ENCODE results near the gene TIMM10B. TPM values are rescaled to one million over a fixed set of nuclear protein-coding genes. Genes with fewer than 3 reads are reported as not detected.

TIMM10B gene
- total and polyA plus RNA-seq, 9 of the 15 experiments (the other 6 are each of a cell fraction or from before 2014, with no cell fraction given): 43.2 to 163 (median 57.0) TPM

GRCh38 chr11:6505577-6506240 is 24.4 kb downstream of the TIMM10B start (continued):
- TF ChIP-seq REST (IDR thresholded peaks at IDR 0.05; ENCODE audit: borderline replicate concordance) (peak; percentile 37; the same call in 1 of the 2 replicates), REST (CRISPR knock-in tag; IDR thresholded peaks at IDR 0.05; ENCODE audit: low read depth) (no peak)

GRCh38 chr11:6516865-6517264 is 35.6 kb downstream of the TIMM10B start:
- ATAC-seq (no peak), DNase-seq (ENCODE audit: extremely low read depth in 1 of 4, low spot score in 3 of 4) (no peak), FAIRE-seq (no peak)
- no peaks in the 10 kb centered on the region for H4K20me1 ChIP-seq (replicated peaks; ENCODE audit: control insufficient read depth, insufficient read depth, low read length)
- H3K4me1 ChIP-seq (replicated peaks in 1 of 2; ENCODE audit: control insufficient read depth in 2 of 2, insufficient read depth in 2 of 2, low read length in 2 of 2): no peaks in the 10 kb centered on the region
- intact Hi-C loops (cut with micrococcal nuclease) (no loop called here), in situ Hi-C loops (cut with MboI) (no loop called here)
- H3K4me3 ChIP-seq: no peak overlapping the region
- BruUV-seq (replicated peaks): no TSS peak
- POLR2A ChIA-PET: no interaction called here
- H3K27me3 ChIP-seq (ENCODE audit: control insufficient read depth in 2 of 2, insufficient read depth in 2 of 2, low read length in 2 of 2): no peaks in the 10 kb centered on the region
- no peak overlapping the region for H3K27ac ChIP-seq (ENCODE audit: extremely low read depth, low read depth, low read length)
- H3K36me3 ChIP-seq (ENCODE audit: control insufficient read depth, insufficient read depth, low read length): peaks cover 9% of the 10 kb centered on the region
- H3K9me3 ChIP-seq (replicated peaks; ENCODE audit: control insufficient read depth, insufficient read depth, low read depth, low read length): no peaks in the 10 kb centered on the region
- no peaks in the 10 kb centered on the region for H3K9me1 ChIP-seq (ENCODE audit: control insufficient read depth, insufficient read depth, low read length)
- CTCF ChIA-PET (ENCODE audit: low intra/inter-chr PET ratio): no interaction called here
- no peaks in the 10 kb centered on the region for H3K79me2 ChIP-seq (ENCODE audit: control insufficient read depth, insufficient read depth, low read length)
- no peak overlapping the region for H2AFZ ChIP-seq (ENCODE audit: low read depth, low read length)
- no peak overlapping the region for H3K4me2 ChIP-seq (ENCODE audit: insufficient read depth, low read length)
- no peak overlapping the region for H3K9ac ChIP-seq (ENCODE audit: insufficient read depth in 1 of 2, low read depth in 2 of 2, low read length in 2 of 2)
- TF ChIP-seq BRF2 (IDR thresholded peaks at IDR 0.05; ENCODE audit: borderline replicate concordance, insufficient read depth, insufficient read length) (no peak), POLR2B (IDR thresholded peaks at IDR 0.05; ENCODE audit: low read depth, partially characterized antibody) (no peak), KDM5B (IDR thresholded peaks at IDR 0.05; ENCODE audit: insufficient replicate concordance, low read depth, low read length) (no peak), ASH1L (IDR thresholded peaks at IDR 0.05; ENCODE audit: borderline replicate concordance, low read depth, partially characterized antibody) (no peak), ZFPM2 (CRISPR knock-in tag; IDR thresholded peaks at IDR 0.05) (no peak), ZNF561 (CRISPR knock-in tag; conservative IDR thresholded peaks at IDR 0.05) (no peak), MAFK (IDR thresholded peaks at IDR 0.05; ENCODE audit: low read length) (no peak), CREB5 (CRISPR knock-in tag; IDR thresholded peaks at IDR 0.05) (no peak)
